Activated CD4-positive, alpha-beta T cell treated with anti-CD3 and anti-CD28 coated beads for 4 hours (primary cell): ENCODE data around the gene CIB4.
A peak's percentile ranks its signal among the peaks of the same experiment; 100 is the strongest.

Source experiments
- DNase-seq, 2 donors: peaks; one replicate each; pipeline ENCODE4 v3.0.0-alpha.2; 2020

CIB4 gene

DNA sequence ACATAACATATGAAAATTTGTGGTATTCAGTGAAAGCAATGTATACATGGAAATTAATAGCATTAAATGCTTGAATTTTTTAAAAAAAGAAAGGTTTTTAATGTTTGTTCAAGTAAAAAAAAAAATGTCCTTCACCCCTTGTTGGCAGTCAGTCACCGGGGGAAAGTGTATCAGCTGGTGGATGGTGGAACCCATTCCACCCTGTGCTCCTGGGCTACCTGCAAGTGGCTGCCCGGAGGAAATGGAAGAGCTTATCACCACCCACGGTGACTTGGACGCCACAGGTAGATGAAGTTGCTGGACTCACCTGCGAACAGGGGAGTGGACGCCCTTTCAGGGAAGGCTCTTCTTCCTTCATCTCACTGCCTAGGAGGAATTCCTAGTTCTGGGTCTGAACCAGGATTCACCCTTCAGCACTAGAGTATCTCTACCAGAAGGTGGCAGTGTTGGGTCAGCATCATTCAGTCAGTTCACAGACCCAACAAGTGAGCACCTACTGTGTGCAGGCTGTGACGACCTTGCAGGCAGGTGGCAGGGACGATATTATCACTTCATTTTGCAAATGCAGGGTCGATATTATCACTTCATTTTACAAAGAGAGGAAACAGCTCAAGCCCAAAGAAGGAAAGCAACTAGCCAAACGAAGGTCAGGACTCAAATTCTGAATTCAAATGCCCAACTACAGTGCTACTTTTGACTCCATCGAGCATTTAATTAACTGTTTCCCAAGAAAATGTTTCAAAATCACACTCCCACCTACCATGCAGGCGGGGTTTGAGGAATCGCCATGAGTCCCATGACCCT lies 35.8 kb downstream of the CIB4 start:
- peak in 1 of 2 donors; percentile 23 for DNase-seq

- DNase-seq = no peak
Observed at GRCh38 chr2:26602575-26602974, 38.6 kb downstream of the CIB4 start.

GRCh38 chr2:26599387-26599786 lies 41.8 kb downstream of the CIB4 start:
- DNase-seq = no peak

DNA sequence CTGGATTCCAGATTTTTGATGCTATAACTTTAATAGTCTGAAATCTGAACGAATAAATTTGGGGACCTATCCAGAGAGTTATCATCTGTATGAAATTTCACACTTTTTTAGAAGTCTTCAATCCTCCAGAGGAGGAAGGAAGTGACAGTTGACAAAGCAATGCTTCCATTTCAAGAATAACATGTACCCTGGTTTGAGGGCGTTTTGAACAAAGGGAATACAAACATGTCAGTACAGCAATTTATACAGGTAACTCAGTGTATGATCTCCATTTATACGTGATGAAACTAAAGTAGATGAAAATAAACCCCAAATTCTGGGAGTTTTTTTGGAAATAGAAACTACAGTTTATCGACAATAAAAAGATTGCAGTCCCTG lies 42.2 kb downstream of the CIB4 start:
- DNase-seq = no peak

GRCh38 chr2:26598336-26598995 lies 42.7 kb downstream of the CIB4 start:
- DNase-seq = no peak

DNA sequence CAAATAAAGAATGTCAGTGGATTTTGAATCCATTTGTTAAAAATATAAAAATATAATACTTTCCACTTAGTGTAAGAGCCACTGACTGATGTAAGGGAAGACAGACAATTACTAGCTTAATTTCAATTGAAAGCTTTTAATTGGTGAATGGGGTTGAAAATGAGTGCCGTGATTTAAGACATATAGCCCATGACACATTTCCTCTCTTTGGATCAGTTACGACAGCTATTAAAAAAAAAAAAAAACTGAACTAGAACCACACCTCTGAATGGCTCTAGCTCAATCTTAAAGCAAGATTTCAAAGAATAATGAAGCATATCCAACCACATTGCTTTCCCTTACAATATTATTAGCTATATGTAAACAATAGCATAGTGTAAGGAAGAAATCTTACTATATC lies 44.0 kb downstream of the CIB4 start:
- DNase-seq = no peak

DNA sequence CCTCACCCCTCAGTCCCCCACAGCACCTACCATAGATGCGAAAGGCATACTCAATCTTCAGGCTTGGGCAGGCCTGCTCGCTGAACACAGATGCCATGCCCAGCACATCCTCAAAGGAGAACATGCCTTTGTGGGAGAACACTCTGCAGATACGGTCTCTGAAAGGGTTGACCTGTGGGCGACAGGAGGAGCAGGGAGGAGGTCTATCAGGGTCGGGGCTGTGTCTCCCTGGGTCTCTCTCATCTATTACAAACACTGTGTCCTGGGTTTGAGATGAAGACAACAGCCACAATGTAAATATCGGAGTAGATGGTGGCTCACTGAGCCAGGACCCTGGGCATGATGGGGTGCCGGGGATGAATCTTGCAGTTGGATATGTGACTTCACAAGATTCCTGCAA lies 46.0 kb downstream of the CIB4 start:
- DNase-seq = no peak

DNA sequence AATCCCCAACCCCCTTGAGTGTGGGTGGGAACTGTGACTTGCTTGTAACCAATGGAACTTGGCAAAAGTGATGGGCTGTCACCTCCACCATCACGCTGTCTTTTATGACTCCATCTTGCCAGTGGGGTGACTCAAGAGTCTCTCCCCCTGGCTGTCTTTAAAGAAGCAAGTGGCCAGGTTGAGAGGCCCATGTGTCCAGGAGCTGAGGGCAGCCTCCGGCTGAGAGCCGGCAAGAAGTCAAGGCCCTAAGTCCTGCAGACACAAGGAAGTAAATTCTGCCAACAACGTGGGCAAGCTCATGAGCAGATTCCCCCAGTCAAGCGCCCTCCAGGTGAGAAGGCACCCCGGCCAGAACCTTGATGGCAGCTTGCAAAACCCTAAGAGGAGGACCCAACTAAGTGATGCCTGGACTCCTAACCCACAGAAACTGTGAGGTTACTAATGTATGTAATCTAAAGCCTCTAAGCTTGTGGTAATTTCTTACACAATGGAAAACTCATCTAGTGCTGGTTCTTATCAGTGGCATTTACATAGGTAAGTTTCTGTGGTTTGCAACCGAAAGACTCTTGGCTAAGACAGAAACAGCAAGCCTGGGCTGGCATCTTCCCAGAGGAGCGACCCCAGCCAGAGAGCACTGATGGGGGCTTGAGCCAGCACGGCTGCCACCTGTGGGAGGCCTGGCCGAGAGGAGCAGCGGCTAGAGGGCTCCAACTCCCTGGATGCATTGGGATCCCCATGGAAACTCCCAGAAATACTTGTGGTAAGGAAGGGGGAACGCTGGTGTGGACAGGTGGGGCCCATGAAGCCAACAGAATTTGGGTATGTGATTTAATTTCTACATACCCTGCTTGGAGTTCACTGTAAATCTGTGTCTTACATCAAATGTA lies 49.3 kb downstream of the CIB4 start:
- no peak for DNase-seq

DNA sequence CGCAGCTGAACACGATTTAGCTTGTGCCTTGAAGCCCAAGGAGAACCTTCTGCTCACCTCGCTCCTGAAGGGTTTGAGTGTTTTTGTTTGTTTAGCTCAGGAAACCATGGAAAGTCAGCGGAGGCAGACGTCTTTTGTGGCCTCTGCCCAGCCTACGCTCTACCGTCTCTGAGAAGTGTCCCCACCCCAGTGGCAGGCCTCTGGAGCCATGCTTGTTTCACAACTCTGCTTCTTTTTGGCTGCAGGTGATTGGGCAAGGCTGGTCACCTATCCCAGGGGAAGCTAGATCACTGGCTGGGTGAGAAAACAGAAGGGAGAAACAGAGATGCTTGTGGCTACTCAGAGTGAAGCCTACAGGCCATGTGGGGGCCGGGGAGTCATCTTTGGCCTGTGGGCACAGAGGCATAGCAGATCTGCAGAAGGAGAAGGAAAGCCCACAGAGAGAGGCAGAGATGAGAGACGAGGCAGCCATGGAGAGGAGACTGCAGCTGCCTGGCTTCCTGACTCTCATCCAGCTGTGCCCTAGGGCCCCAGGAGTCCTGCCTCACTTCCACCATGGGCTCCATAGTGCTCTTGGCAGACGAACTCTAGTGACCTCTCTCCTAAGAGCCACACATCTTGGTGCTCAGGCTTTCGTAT lies 50.1 kb downstream of the CIB4 start:
- no peak for DNase-seq

- no peak for DNase-seq
Observed at GRCh38 chr2:26590508-26590907, 50.7 kb downstream of the CIB4 start.

GRCh38 chr2:26588576-26588975 lies 52.6 kb downstream of the CIB4 start:
- DNase-seq = no peak

GRCh38 chr2:26587994-26588393 lies 53.2 kb downstream of the CIB4 start:
- no peak for DNase-seq

GRCh38 chr2:26585966-26586365 lies 55.2 kb downstream of the CIB4 start:
- no peak for DNase-seq

DNA sequence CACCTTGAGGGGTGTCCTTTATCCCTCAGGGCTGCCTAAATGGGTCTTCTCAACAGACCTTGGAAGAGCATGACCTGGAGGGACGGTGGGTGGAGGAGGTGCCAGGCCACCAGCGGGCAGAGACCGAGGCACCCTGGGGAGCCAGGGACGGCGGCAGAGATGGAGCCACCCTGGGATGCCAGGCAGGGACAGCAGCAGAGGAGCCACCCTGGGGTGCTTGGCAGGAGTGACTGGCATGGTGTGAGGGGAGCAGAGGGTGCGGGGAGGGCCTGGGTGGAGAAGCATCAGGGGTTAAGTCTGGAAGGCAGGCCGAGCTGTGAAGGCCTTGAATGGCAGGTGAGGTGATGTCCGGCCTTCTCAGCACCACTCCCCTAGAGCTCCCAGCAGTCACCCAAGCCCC lies 56.1 kb downstream of the CIB4 start:
- no peak for DNase-seq

DNA sequence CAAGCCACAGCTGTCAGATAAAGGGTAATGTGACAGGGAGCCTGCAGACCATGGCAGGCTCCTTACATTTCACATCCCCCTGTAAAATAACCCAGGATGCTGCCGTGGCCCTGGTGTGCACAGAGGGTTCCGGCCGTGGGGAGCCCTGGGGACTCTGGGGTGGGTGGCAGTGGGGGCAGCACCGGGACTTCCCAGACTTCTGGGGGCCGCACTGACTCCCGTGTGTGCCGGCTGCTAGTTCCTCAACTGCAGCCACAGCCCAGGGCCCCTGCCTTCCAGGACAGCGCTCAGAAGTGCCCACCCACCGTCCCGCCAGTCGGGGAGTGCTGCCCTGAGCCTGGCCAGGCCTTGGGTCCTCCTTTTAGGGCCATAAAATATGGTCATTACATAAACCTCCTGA lies 56.5 kb downstream of the CIB4 start:
- no peak for DNase-seq

GRCh38 chr2:26584191-26584590 lies 57.0 kb downstream of the CIB4 start:
- no peak for DNase-seq

DNA sequence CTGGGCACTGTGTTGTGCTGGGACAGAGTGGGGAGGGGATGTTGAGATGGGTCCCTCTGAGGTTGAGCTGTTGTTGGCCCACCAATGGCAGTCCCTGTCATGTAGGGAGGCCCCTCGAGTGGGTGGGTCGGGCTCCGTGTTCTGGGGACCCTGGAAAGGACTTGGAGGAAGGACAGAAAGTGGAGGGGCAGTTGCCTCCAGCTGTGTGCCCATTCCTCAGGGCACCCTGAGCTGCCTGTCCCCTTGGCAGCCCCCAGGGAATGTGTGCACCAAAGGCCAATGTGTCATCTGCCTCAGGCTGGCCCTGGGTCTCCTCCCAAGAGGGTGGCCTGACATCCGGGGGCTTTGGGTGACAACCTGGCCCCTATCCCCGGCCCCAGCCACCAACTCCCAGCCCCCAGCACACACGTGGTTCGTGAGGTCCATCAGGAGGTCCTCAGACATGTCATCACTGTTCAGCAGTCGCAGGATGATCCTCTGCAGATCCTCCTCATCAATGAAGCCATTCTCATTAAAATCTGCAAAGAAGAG lies 57.7 kb downstream of the CIB4 start:
- no peak for DNase-seq

- no peak for DNase-seq
Observed at GRCh38 chr2:26582890-26583289, 58.3 kb downstream of the CIB4 start.

DNA sequence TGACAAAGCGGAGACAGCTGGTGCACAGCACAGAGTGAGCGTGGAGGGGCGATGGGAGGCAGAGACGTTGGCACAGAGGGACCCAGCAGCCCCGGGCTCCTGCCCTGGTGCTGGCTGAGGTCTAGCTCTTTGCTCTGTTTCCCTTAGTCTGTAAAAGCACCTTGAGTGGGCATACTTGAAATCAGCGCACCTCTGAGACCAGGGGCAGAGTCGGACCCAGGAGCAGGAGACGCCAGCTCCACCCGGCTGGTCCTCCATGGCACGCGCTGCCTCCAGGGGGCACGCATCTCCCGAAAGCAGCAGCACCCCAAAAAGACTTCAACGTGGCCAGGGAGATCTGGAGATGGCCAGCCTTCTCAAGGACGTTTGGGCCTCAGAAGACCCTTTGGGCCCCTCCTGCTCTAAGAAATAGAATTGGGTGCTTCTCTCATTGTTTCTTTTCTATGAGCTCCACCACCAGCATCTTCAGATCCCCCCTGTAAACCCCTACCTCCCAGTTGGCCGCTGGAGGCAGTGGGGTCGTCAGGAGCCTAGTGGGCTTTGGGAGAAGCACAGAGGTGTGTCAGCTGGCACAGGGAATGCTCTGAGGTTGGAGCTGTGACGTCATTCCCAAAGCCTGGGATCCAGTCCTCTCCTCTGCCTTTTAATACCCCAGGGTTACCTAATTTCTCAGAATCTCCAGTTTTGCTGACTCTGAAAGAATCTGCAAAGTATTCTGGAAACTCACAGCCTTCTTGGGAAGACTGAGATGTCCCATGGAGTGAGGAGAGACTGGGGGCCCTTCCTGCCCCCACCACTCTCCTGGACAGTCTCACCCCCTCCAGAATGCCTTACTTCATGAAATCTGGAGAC lies 58.9 kb downstream of the CIB4 start:
- DNase-seq = no peak

DNA sequence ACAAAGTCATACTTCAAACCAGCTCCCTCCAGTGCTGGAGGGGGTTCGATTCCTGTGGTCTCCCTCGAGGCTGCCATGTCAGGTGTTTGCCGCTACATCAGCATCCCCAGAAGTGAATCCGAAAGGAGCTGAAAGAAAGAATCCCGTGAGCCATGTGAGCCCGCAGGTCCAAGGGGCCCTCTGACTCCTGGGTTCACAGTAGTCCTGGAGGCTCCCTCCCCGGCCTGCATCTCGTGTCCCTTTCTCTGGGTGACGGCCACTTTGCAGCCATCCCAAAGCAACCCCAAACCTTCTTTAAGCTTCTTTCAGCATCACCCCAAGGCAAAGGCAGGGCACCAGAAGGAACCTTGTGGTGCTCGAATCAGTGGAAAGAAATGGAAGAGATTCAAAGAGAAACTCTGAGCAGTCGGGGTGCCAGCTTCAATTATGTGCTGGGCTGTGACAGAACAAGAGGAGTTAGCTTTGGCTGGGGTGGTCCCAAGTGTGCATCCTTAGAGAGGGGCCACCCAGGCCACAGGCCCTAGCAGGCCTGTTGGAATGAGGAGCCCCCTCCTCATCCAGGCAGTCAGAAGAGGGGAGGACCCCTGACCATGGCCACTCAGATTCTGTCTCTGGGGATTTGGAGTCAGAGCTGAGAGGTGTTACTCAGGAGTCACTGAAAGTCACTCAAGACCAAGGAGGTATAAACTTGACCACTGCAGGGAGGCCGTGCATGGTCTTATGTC lies 59.7 kb downstream of the CIB4 start:
- no peak for DNase-seq

DNA sequence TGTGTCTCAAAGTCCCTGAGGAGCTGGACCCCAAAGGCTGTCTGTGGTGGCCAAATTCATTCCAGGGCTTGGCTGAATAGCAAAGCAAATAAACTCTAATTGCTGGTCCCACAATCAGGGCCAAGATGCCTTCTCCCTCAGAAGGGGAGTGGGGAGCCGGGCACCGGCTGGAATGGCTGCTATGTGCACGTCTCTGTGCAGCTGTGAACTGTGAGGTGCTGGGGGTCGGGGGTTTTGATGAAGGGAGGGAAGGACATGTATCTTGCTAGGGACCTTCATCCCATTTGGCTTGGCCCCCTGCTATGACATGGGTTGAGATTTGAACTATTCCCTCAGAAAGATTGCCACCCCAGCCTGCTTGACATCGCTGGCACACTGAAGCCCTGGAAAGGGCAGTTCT lies 60.4 kb downstream of the CIB4 start:
- no peak for DNase-seq
